ENCODE measurements around the gene GAL3ST1.

Gene GAL3ST1

GRCh38 chr22:30580896-30581295, 6.4 kb upstream of the GAL3ST1 start:
- no peaks in the 10 kb centered on the region for H3K9me3 ChIP-seq
- peaks cover 4% of the 10 kb centered on the region for H3K4me1 ChIP-seq
- no peak for TF ChIP-seq CTCF (IDR thresholded peaks at IDR 0.05; ENCODE audit: low read depth, low read length)
- H3K27me3 ChIP-seq: no peaks in the 10 kb centered on the region
- peaks cover 97% of the 10 kb centered on the region for H3K36me3 ChIP-seq
- DNase-seq: no peak
- no peak overlapping the region for H3K4me3 ChIP-seq (ENCODE audit: low read depth, low read length)

- Histone ChIP-seq H3K4me1 (peaks cover 16% of the 10 kb centered on the region), H3K4me3 (ENCODE audit: low read depth, low read length) (no peak overlapping the region), H3K36me3 (peaks cover 80% of the 10 kb centered on the region), H3K27me3 (no peaks in the 10 kb centered on the region), H3K9me3 (no peaks in the 10 kb centered on the region)
- no peak for DNase-seq
- no peak for TF ChIP-seq CTCF (IDR thresholded peaks at IDR 0.05; ENCODE audit: low read depth, low read length)
These were observed 4.0 kb upstream of the GAL3ST1 start for GRCh38 chr22:30578481-30578880.

- TF ChIP-seq CTCF (IDR thresholded peaks at IDR 0.05; ENCODE audit: low read depth, low read length): no peak
- Histone ChIP-seq H3K9me3 (no peaks in the 10 kb centered on the region), H3K36me3 (peaks cover 53% of the 10 kb centered on the region), H3K27me3 (no peaks in the 10 kb centered on the region), H3K4me1 (peaks cover 16% of the 10 kb centered on the region), H3K4me3 (ENCODE audit: low read depth, low read length) (no peak overlapping the region)
- no peak for DNase-seq
These were observed 1.4 kb upstream of the GAL3ST1 start for GRCh38 chr22:30575859-30576258.

- TF ChIP-seq CTCF (IDR thresholded peaks at IDR 0.05; ENCODE audit: low read depth, low read length): peak; percentile 54
- DNase-seq: peak; percentile 75
- Histone ChIP-seq H3K27me3 (no peaks in the 10 kb centered on the region), H3K36me3 (peaks cover 46% of the 10 kb centered on the region), H3K4me1 (peaks cover 16% of the 10 kb centered on the region), H3K4me3 (ENCODE audit: low read depth, low read length) (peak overlapping the region; percentile 47), H3K9me3 (no peaks in the 10 kb centered on the region)
These were observed 669 bp upstream of the GAL3ST1 start for GRCh38 chr22:30574997-30575671.

GRCh38 chr22:30573594-30574094, 821 bp downstream of the GAL3ST1 start:
- no peak overlapping the region for H3K4me3 ChIP-seq (ENCODE audit: low read depth, low read length)
- no peak for TF ChIP-seq CTCF (IDR thresholded peaks at IDR 0.05; ENCODE audit: low read depth, low read length)
- H3K9me3 ChIP-seq: no peaks in the 10 kb centered on the region
- H3K27me3 ChIP-seq: no peaks in the 10 kb centered on the region
- peaks cover 16% of the 10 kb centered on the region for H3K4me1 ChIP-seq
- H3K36me3 ChIP-seq: peaks cover 31% of the 10 kb centered on the region
- no peak for DNase-seq

GRCh38 chr22:30572840-30573593, 1.4 kb downstream of the GAL3ST1 start:
- Histone ChIP-seq H3K36me3 (peaks cover 25% of the 10 kb centered on the region), H3K4me1 (peaks cover 16% of the 10 kb centered on the region), H3K4me3 (ENCODE audit: low read depth, low read length) (no peak overlapping the region), H3K9me3 (no peaks in the 10 kb centered on the region), H3K27me3 (no peaks in the 10 kb centered on the region)
- no peak for TF ChIP-seq CTCF (IDR thresholded peaks at IDR 0.05; ENCODE audit: low read depth, low read length)
- DNase-seq: no peak
